Fibroblast of the conjunctiva (primary cell): ENCODE measurements around the gene CDK17.
A peak's percentile ranks its signal among the peaks of the same experiment; 100 is the strongest.
"Not testable (repeated sequence)": the region's sequence is repeated elsewhere in the genome, so short reads cannot be mapped to it uniquely, and the experiment has no call there.

Experiments
- DNase-seq: peaks from one replicate; pipeline ENCODE4 v3.0.0-alpha.2; 2010; ENCODE audit warnings: low read depth

The CDK17 gene

GRCh38 chr12:96315741-96316481 is 84.3 kb downstream of the CDK17 start:
- DNase-seq = not testable (repeated sequence)

- no peak for DNase-seq
Measured at GRCh38 chr12:96314723-96315122, 85.5 kb downstream of the CDK17 start.

GRCh38 chr12:96313606-96314005 is 86.6 kb downstream of the CDK17 start:
- DNase-seq = no peak

- no peak for DNase-seq
Measured at GRCh38 chr12:96311191-96311590, 89.0 kb downstream of the CDK17 start.

GRCh38 chr12:96310067-96310466 is 90.2 kb downstream of the CDK17 start:
- no peak for DNase-seq

- DNase-seq = peak; percentile 12
Measured at GRCh38 chr12:96308881-96309280, 91.4 kb downstream of the CDK17 start.

GRCh38 chr12:96305665-96306064 is 94.6 kb downstream of the CDK17 start:
- DNase-seq = no peak

- DNase-seq = no peak
Measured at GRCh38 chr12:96303653-96304052, 96.6 kb downstream of the CDK17 start.

- no peak for DNase-seq
Measured at GRCh38 chr12:96302687-96303310, 97.4 kb downstream of the CDK17 start.

GRCh38 chr12:96301732-96302131 is 98.5 kb downstream of the CDK17 start:
- no peak for DNase-seq

GRCh38 chr12:96300064-96300463 is 100.2 kb downstream of the CDK17 start:
- DNase-seq = no peak

- no peak for DNase-seq
Measured at GRCh38 chr12:96297504-96297903, 102.7 kb downstream of the CDK17 start.

GRCh38 chr12:96295532-96296160 is 104.6 kb downstream of the CDK17 start:
- DNase-seq = no peak

- DNase-seq = no peak
Measured at GRCh38 chr12:96294831-96295230, 105.4 kb downstream of the CDK17 start.

GRCh38 chr12:96293093-96293492 is 107.1 kb downstream of the CDK17 start:
- DNase-seq = no peak

- DNase-seq = no peak
Measured at GRCh38 chr12:96289067-96289466, 111.2 kb downstream of the CDK17 start.

- DNase-seq = no peak
Measured at GRCh38 chr12:96285158-96285557, 115.1 kb downstream of the CDK17 start.

GRCh38 chr12:96274331-96274730 is 125.9 kb downstream of the CDK17 start:
- no peak for DNase-seq

GRCh38 chr12:96271469-96272199 is 128.6 kb downstream of the CDK17 start:
- DNase-seq = no peak

- DNase-seq = no peak
Measured at GRCh38 chr12:96266238-96266637, 134.0 kb downstream of the CDK17 start.

- no peak for DNase-seq
Measured at GRCh38 chr12:96265836-96266235, 134.4 kb downstream of the CDK17 start.

- DNase-seq = no peak
Measured at GRCh38 chr12:96265400-96265799, 134.8 kb downstream of the CDK17 start.

- DNase-seq = no peak
Measured at GRCh38 chr12:96263449-96263902, 136.8 kb downstream of the CDK17 start.
